GM12874 (cell line): ENCODE data around the gene GPR25.

Experiments used
- TF ChIP-seq, protein P1 (sequence below): IDR thresholded peaks from 2 replicates; pipeline ENCODE4 v1.5.1; 2011; ENCODE audit warnings: low read depth, mild to moderate bottlenecking, control low read depth, low read length, moderate library complexity; ENCODE audit not compliant: insufficient read depth

GPR25 gene

DNA sequence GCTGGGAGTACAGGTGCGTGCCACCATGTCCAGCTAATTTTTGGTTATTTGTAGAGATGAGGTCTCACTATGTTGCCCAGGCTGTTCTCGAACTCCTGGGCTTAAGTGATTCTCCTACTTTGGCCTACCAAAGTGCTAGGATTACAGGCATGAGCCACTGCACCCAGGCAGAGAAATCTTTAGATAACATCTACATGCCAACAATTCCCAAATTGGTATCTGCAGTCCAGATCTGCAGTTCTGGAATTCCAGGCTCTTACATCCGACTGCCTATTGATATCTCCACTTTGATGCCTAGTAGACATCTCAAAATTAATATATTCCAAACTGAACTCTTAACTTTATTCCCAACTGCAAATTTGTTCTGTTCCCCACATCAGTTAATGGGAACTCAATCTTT is 45.2 kb downstream of the GPR25 start:
- TF ChIP-seq, protein P1, sequence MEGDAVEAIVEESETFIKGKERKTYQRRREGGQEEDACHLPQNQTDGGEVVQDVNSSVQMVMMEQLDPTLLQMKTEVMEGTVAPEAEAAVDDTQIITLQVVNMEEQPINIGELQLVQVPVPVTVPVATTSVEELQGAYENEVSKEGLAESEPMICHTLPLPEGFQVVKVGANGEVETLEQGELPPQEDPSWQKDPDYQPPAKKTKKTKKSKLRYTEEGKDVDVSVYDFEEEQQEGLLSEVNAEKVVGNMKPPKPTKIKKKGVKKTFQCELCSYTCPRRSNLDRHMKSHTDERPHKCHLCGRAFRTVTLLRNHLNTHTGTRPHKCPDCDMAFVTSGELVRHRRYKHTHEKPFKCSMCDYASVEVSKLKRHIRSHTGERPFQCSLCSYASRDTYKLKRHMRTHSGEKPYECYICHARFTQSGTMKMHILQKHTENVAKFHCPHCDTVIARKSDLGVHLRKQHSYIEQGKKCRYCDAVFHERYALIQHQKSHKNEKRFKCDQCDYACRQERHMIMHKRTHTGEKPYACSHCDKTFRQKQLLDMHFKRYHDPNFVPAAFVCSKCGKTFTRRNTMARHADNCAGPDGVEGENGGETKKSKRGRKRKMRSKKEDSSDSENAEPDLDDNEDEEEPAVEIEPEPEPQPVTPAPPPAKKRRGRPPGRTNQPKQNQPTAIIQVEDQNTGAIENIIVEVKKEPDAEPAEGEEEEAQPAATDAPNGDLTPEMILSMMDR = no peak

DNA sequence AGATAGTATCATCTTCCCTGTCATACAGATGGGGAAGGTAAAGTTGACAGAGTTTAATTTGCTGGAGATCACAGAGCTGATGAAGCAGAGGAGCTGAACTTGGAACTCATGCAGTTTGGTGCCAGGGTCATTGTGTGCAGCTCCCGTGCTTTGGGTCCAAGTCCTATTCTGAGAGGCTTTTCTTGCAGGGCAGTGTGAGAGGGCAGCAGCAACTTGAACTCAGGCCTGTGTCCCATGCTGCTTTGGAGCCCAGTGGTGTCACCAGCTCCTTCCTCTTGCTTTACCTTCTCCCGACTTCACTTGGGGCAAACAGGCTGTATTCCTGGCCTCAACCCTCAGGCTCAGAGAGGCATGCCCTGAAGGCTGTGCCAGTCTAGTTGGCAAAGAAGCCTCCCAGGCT is 46.6 kb downstream of the GPR25 start:
- TF ChIP-seq, protein P1 = no peak

DNA sequence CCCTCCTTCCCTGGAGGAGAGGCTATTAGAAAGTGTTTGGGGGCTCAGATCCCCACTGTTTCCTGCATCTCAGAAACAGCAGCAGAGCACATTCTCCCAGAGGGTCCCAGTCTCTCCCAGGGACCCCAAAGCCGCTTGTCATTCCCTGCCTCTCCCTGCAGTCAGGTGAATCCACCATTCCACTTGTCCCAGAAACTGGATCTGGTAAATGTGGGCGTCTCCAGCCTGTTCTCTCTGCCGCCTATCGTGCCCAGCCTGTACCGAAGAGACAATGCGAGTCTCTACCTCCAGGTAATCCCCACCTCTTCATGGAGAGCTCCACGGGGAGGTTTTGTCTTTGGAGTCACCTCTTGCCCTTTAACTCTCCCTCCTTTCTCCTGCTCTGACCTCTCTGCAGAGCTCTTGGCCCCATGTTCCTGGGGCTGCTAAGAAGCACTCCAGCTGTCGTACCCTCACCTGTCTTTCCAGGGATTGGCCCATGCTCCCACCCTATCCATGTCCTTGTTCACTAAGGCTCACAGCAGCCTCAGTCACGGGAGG is 48.9 kb downstream of the GPR25 start:
- TF ChIP-seq, protein P1 = no peak

DNA sequence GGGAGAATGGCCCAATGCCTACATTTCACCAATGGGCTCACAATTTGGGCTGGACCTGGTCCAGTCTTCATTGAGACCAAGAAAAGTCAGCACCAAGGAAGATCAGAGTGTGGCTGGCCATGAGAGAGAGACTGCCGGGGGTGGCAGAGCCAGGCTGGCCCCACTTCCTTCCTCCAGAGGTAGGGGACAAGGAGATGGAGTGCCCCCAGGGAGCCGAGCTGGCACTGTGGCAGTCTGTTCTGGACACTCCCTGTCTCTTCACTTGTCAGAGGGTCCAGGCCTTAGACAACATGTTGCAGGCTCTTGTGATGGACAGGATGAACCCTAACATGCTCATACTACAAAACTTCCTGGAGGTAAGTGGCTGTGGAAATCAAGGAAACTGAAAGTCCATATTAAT is 49.6 kb downstream of the GPR25 start:
- TF ChIP-seq, protein P1 = no peak

DNA sequence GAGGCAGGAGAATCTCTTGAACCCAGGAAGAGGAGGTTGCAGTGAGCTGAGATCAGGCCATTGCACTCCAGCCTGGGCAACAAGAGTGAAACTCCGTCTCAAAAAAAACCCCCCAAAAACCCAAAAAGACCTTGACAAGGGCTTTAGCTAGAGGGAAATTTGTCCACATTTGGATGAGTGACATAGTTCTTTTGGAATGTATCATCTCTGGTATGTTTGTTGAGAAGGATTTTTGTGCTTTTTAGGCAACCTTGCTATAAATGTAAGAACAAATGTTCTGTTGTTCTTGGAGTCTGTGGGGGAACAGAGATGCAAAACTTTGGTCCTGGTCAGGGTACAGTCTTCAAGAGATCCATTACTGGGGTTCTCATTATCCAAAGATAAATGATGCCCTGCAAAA is 50.8 kb downstream of the GPR25 start:
- TF ChIP-seq, protein P1 = no peak
